Osteocyte (in vitro differentiated cells): ENCODE results near the gene ZMIZ1. TPM values are rescaled to one million over a fixed set of nuclear protein-coding genes. Genes with fewer than 3 reads are reported as not detected.
A peak's percentile ranks its signal among the peaks of the same experiment; 100 is the strongest.

Source experiments
- DNase-seq: peaks from one replicate; pipeline ENCODE4 v3.0.0; 2021; ENCODE audit warnings: mixed read lengths; ENCODE audit not compliant: unreplicated experiment; ENCODE audit errors: extremely low spot score
- H3K27ac Mint-ChIP-seq: one replicate; pipeline ENCODE4 v1.8.0; 2021; ENCODE audit warnings: mild to moderate bottlenecking, mixed read lengths; ENCODE audit not compliant: unreplicated experiment
- H3K27me3 Mint-ChIP-seq: one replicate; pipeline ENCODE4 v1.8.0; 2021; ENCODE audit warnings: mixed read lengths; ENCODE audit not compliant: unreplicated experiment
- H3K36me3 Mint-ChIP-seq: one replicate; pipeline ENCODE4 v1.8.0; 2021; ENCODE audit warnings: mixed read lengths; ENCODE audit not compliant: unreplicated experiment
- H3K4me1 Mint-ChIP-seq: one replicate; pipeline ENCODE4 v1.8.0; 2021; ENCODE audit warnings: mixed read lengths; ENCODE audit not compliant: unreplicated experiment
- H3K4me3 Mint-ChIP-seq: one replicate; pipeline ENCODE4 v1.8.0; 2021; ENCODE audit warnings: mild to moderate bottlenecking, moderate library complexity, mixed read lengths; ENCODE audit not compliant: unreplicated experiment
- H3K9me3 Mint-ChIP-seq: one replicate; pipeline ENCODE4 v1.8.0; 2021; ENCODE audit warnings: mixed read lengths; ENCODE audit not compliant: unreplicated experiment
- CTCF ChIP-seq: fragments of 200-600 bp; sonication (generic); IDR thresholded peaks from 2 replicates; pipeline ENCODE4 v1.5.0; 2021; ENCODE audit warnings: antibody characterized with exemption, mild to moderate bottlenecking, moderate library complexity
- total RNA-seq: library from RNA; stranded (reverse); gene quantifications from 2 replicates; pipeline ENCODE4 v1.2.1, GENCODE V29; 2021

The ZMIZ1 gene
- total RNA-seq, 1 donor from 2014 or later: 90.5 TPM

GRCh38 chr10:79355420-79356017, 286.8 kb downstream of the ZMIZ1 start:
- no peak for TF ChIP-seq CTCF
- Mint-ChIP-seq H3K27ac (no peak overlapping the region), H3K9me3 (no peaks in the 10 kb centered on the region), H3K4me1 (no peaks in the 10 kb centered on the region), H3K36me3 (peaks cover 38% of the 10 kb centered on the region), H3K27me3 (no peaks in the 10 kb centered on the region), H3K4me3 (no peak overlapping the region)
- DNase-seq: peak; percentile 19

GRCh38 chr10:79356104-79356503, 287.3 kb downstream of the ZMIZ1 start:
- TF ChIP-seq CTCF: no peak
- DNase-seq: peak; percentile 54
- no peak overlapping the region for H3K27ac Mint-ChIP-seq
- H3K27me3 Mint-ChIP-seq: no peaks in the 10 kb centered on the region
- H3K36me3 Mint-ChIP-seq: peaks cover 38% of the 10 kb centered on the region
- no peaks in the 10 kb centered on the region for H3K9me3 Mint-ChIP-seq
- H3K4me3 Mint-ChIP-seq: no peak overlapping the region
- H3K4me1 Mint-ChIP-seq: no peaks in the 10 kb centered on the region

GRCh38 chr10:79357180-79357579, 288.4 kb downstream of the ZMIZ1 start:
- DNase-seq: no peak
- H3K36me3 Mint-ChIP-seq: peaks cover 36% of the 10 kb centered on the region

GRCh38 chr10:79358811-79359210, 290.0 kb downstream of the ZMIZ1 start:
- no peaks in the 10 kb centered on the region for H3K9me3 Mint-ChIP-seq

More at GRCh38 chr10:79357180-79357579, 288.4 kb downstream of the ZMIZ1 start:
- no peak overlapping the region for H3K27ac Mint-ChIP-seq
- no peak overlapping the region for H3K4me3 Mint-ChIP-seq
- no peaks in the 10 kb centered on the region for H3K4me1 Mint-ChIP-seq
- H3K9me3 Mint-ChIP-seq: no peaks in the 10 kb centered on the region
- no peak for TF ChIP-seq CTCF
- no peaks in the 10 kb centered on the region for H3K27me3 Mint-ChIP-seq

More at GRCh38 chr10:79358811-79359210, 290.0 kb downstream of the ZMIZ1 start:
- no peak overlapping the region for H3K27ac Mint-ChIP-seq
- no peak overlapping the region for H3K4me3 Mint-ChIP-seq
- peaks cover 3% of the 10 kb centered on the region for H3K27me3 Mint-ChIP-seq
- no peak for TF ChIP-seq CTCF
- no peaks in the 10 kb centered on the region for H3K4me1 Mint-ChIP-seq
- peak; percentile 34 for DNase-seq
- peaks cover 23% of the 10 kb centered on the region for H3K36me3 Mint-ChIP-seq
